Activated naive CD4-positive, alpha-beta T cell treated with anti-CD3 and anti-CD28 coated beads, Interleukin-2, amount 50 U/mL, for 72 hours (primary cell): ENCODE measurements around the gene ABI1. TPM values are rescaled to one million over a fixed set of nuclear protein-coding genes. Genes with fewer than 3 reads are reported as not detected.

Source experiments
- ATAC-seq, 2 donors: fragments of 150-1000 bp; cut with Tn5 transposase; 2 replicates each; pipeline ENCODE4 v1.10.0; 2021; ENCODE audit warnings: mild to moderate bottlenecking in 2 of 2, moderate library complexity in 2 of 2
- DNase-seq, 2 donors: peaks; one replicate each; pipeline ENCODE4 v3.0.0; 2021 to 2022; ENCODE audit warnings: low spot score in 2 of 2
- H3K27ac Mint-ChIP-seq, 2 donors: one replicate each; pipeline ENCODE4 v1.8.0; 2022; ENCODE audit warnings: mild to moderate bottlenecking in 2 of 2, mixed read lengths in 2 of 2
- H3K36me3 Mint-ChIP-seq, 2 donors: one replicate each; pipeline ENCODE4 v1.8.0; 2022; ENCODE audit warnings: mixed read lengths in 2 of 2
- H3K9me3 Mint-ChIP-seq, 2 donors: one replicate each; pipeline ENCODE4 v1.8.0; 2022; ENCODE audit warnings: mixed read lengths in 2 of 2
- total RNA-seq, 2 donors: library from RNA; stranded (reverse); gene quantifications; one replicate each; pipeline ENCODE4 v1.2.3, GENCODE V29; 2022

The ABI1 gene
- total RNA-seq, 2 donors from 2014 or later = 38.3 to 51.4 TPM

DNA sequence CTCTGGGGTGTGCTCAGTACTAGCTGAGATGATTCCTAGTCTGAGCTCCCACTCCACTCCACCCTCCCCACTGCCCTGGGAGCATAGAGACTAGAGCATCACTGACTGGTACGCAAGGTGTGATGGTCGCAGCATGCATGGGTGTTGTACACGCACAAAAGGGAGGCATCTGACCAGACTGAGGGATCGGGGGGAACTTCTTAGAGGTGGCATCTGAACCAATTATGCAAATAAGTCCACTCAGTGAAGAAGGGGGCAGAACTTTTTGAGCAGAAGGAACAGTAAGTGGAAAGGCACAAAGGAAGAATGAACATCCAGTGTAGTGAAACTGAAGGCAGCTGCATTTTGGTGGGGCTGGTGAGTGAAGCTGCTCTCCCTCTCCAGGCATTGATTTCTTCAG lies 137.7 kb downstream of the ABI1 start:
- DNase-seq = no peak
- H3K36me3 Mint-ChIP-seq = peaks cover 16 to 18% of the 10 kb centered on the region in 2 donors
- ATAC-seq = no peak

DNA sequence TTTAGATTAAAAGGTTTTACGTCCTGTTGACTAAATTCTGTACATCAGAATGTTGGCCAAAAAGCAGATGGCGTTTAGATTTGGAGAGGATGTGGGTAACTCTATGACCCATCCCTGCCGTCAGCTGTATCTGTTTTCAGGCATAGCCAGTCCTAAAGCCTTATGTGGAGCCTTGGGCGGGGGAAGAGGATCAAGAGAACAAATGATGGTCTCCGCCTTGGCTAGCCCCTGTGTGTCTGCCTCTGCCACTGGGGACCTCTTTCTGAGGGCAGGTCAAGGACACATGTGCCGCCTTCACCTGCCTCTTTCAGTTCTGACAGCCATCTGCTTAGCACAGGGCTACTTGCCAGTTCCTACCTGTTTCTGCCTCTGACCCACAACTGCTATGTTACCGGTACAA lies 139.2 kb downstream of the ABI1 start:
- H3K9me3 Mint-ChIP-seq = no peaks in the 10 kb centered on the region
- no peak for DNase-seq
- peaks cover 10 to 12% of the 10 kb centered on the region in 2 donors for H3K36me3 Mint-ChIP-seq
- H3K27ac Mint-ChIP-seq = peak overlapping the region; percentile 50 to 60
- peak; percentile 77 to 95 for ATAC-seq

More for the DNA sequence above, 137.7 kb downstream of the ABI1 start:
- Mint-ChIP-seq H3K27ac (no peak overlapping the region), H3K9me3 (no peaks in the 10 kb centered on the region)

DNA sequence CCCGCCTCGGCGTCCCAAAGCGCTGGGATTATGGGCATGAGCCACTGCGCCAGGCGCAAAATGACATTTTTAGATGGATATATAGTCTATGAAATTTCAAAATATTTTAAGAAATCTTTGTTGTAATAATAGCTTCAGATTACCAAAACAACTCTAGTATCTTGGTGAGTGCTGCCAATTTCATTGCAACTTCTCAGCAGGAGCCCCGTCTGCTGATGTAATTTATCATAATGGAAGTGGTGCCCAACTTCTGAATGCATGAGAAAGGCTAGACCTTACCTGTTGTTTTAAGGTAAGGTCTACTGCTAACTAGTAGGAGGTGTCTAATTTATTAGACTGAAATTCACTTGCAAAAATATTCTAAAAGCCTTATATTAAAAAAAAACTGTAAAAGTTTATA lies 143.3 kb downstream of the ABI1 start:
- peaks cover 5 to 6% of the 10 kb centered on the region in 2 donors for H3K36me3 Mint-ChIP-seq
- no peaks in the 10 kb centered on the region for H3K9me3 Mint-ChIP-seq
- no peak overlapping the region for H3K27ac Mint-ChIP-seq
- DNase-seq (no peak), ATAC-seq (no peak)

DNA sequence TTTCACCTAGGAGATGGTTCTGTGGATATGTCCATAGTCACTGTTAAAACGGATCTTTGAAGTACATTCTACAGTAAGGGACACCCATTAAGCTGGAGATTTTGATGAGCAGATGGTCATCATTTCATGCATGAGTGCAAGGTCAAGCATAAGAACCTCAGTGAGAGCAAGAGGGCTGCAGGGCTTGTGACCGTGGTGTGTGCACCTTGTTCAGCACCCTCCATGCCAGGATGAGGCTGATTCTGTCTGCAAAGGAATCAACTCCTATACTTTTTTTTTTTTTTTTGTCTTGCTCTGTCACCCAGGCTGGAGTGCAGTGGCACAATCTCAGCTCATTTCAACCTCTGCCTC lies 145.6 kb downstream of the ABI1 start:
- no peak for ATAC-seq
- no peaks in the 10 kb centered on the region for H3K9me3 Mint-ChIP-seq
- DNase-seq = no peak
- H3K27ac Mint-ChIP-seq = peak overlapping the region in 1 of 2 donors; percentile 61
- peaks cover 5 to 6% of the 10 kb centered on the region in 2 donors for H3K36me3 Mint-ChIP-seq

DNA sequence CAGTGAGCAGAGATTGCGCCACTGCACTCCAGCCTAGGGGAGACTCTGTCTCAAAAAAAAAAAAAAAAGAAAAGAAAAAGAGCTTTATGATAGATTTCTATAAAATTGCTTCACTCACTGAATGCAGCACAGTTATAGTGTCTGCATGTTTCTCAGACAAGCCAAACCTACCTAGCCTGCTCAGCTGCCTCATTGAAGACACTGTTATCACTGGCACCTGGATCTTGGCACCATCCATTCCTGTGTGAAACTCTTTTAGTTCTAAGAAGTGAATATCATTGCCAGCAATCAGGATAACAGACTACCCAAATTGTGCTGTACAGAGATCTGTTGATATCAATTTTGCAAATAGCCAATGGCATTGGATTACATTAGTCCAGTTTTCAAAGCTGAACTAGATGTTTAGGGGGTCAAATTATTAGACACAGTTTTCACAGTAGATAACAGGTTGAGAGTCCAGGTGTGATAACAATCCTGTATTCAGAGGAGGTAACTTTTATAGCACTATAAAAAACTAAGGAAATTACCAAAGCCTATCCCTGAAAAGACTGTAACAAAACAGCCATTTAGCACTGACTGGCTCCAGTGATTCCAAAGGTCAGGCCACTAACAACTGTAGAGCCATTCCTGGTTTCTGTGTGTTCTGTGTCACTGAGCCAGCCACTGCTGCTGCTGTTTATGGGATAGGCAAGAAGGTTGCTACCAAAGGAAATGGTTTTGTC lies 146.2 kb downstream of the ABI1 start:
- peak overlapping the region in 1 of 2 donors; percentile 10 for H3K27ac Mint-ChIP-seq

DNA sequence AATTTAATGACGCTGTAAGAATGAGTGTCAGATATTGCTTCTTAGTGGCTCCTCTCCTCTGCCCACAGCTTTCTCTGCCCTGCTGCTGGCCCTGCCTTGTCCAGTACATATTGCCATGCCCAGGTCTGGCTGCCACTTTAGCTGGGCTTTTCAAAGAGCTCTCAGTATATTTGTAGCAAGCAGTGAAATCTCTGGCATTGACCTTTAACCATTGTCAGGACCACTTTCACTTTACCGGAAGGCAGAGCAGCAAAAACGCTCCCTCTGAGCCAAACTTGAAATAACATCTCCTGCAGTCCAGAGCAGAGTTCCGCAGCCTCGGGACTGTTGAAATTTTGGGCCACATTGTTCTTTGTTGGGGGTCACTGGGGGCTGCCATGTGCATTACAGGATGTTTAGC lies 149.4 kb downstream of the ABI1 start:
- no peak overlapping the region for H3K27ac Mint-ChIP-seq
- DNase-seq (no peak), ATAC-seq (no peak)
- H3K9me3 Mint-ChIP-seq = no peaks in the 10 kb centered on the region
- peaks cover 20 to 24% of the 10 kb centered on the region in 2 donors for H3K36me3 Mint-ChIP-seq

More for the DNA sequence above, 146.2 kb downstream of the ABI1 start:
- Mint-ChIP-seq H3K9me3 (no peaks in the 10 kb centered on the region), H3K36me3 (peaks cover 5 to 6% of the 10 kb centered on the region in 2 donors)
- ATAC-seq (no peak), DNase-seq (no peak)

DNA sequence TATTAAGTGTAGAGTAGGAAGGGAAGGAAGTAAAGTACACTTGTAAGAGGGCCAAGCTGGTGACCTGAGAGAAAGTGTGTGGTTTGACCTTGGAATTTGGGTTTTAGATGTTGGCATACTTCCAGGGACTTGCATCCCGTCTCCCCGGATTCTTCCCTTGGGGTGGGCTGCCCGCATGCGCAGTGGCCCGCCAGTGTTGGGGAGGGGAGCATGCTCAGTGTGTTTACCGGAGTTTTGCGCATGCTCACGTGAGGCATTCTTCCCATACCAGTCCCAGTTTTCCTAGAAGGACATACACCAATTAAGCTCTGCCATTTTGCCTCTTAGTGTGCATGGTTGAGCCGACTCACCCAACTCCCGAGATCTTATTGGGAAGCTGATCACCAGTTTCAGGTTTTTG lies 153.8 kb downstream of the ABI1 start:
- Mint-ChIP-seq H3K36me3 (peaks cover 21 to 37% of the 10 kb centered on the region in 2 donors), H3K9me3 (no peaks in the 10 kb centered on the region), H3K27ac (peak overlapping the region in 1 of 2 donors; percentile 59)
- ATAC-seq (no peak), DNase-seq (no peak)

DNA sequence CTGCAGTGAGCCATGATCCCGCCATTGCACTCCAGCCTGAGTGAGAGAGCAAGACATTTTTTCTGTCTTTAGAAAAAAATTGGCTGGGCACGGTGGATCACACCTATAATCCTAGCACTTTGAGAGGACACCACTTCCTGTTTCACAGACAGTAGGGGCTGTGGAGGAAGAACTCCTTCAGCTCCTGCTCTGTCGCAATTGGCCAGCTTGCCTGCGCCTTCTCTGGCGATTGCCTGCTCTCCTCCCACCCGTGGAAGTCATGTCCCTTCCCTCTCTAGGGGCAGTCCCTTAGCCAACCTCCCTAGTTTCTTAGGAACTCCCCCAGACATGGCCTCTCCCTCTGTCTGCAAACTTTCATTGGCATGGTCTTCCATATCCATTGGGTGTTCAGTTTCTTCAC lies 154.6 kb downstream of the ABI1 start:
- no peak for DNase-seq
- H3K27ac Mint-ChIP-seq = peak overlapping the region; percentile 50 to 84
- H3K36me3 Mint-ChIP-seq = peaks cover 22 to 45% of the 10 kb centered on the region in 2 donors
- ATAC-seq = no peak
- no peaks in the 10 kb centered on the region for H3K9me3 Mint-ChIP-seq

DNA sequence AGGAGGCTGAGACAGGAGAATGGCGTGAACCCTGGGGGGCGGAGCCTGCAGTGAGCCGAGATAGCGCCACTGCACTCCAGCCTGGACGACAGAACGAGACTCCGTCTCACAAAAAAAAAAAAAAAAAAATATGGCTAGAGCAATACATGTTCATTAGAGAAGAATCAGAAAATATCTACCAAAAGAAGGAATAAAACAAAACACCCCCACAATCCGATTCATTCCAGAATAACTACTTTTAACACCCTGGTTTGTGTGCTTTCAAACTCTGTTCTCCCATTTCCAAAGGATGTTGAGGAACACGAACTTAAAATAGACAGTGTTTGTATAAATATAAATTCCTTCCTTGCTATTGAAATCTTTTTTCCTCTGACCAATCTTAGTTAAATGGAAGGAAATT lies 156.8 kb downstream of the ABI1 start:
- ATAC-seq (no peak), DNase-seq (no peak)
- no peak overlapping the region for H3K27ac Mint-ChIP-seq
- no peaks in the 10 kb centered on the region for H3K9me3 Mint-ChIP-seq
- peaks cover 31 to 52% of the 10 kb centered on the region in 2 donors for H3K36me3 Mint-ChIP-seq

DNA sequence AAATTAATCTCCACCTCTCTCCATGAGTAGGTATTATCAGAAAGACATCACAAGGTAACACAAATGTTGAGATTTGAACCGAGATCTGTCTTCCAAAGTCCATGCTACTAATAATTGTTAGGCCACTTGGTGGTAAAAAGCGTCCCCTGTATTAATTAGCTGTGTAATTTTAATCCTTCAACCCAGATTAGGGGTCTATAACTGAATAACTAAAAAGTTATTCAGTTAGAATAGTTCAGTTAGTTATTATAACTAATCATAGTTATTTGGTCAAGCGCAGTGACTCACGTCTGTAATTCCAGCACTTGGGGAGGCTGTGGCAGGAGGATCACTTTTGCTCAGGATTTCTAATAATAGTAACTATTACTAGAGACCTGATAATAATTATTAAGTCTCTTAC lies 157.7 kb downstream of the ABI1 start:
- ATAC-seq = no peak
- Mint-ChIP-seq H3K27ac (no peak overlapping the region), H3K36me3 (peaks cover 32 to 53% of the 10 kb centered on the region in 2 donors), H3K9me3 (no peaks in the 10 kb centered on the region)
- DNase-seq = no peak

DNA sequence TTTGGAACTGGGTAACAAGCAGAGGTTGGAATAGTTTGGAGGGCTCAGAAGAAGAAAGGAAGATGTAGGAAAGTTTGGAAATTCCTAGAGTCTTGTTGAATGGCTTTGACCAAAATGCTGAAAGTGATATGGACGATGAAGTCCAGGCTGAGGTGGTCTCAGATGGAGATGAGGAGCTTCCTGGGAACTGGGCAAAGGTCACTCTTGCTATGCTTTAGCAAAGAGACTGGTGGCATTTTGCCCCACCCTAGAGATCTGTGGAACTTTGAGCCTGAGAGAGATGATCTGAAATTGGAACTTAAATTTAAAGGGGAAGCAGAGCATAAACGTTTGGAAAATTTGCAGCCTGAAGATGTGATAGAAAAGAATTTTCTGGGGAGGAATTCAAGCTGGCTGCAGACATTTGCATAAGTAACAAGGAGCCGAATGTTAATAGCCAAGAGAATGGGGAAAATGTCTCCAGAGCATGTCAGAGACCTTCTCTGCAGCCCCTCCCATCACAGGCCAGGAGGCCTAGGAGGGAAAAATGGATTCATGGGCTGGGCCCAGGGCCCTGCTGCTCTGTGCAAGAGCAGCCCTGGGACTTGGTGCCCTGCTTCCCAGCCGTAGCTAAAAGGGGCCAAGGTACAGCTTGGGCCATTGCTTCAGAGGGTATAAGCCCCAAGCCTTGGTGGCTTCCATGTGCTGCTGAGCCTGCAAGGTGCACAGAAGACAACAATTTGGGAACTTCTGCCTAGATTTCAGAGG lies 159.7 kb downstream of the ABI1 start:
- ATAC-seq = no peak
- Mint-ChIP-seq H3K9me3 (no peaks in the 10 kb centered on the region), H3K27ac (peak overlapping the region in 1 of 2 donors; percentile 85)

DNA sequence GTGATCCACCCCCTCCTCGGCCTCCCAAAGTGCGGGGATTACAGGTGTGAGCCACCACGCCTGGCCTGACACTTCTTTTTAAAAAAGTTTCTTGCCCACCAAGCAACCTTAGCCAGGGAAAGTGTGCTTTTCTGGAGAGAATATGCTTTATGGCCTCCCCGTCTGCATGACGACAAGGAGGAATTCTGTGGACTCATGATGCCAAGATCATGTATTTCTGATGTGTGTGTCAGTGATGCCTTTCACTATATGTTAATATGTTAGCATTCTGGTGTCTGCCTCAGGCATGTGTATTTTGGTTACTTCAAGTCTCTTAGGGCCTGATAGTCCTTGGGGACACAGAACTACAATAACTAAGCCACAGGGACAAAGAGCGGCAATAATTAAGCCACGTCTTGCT lies 161.1 kb downstream of the ABI1 start:
- Mint-ChIP-seq H3K36me3 (peaks cover 25 to 40% of the 10 kb centered on the region in 2 donors), H3K27ac (no peak overlapping the region), H3K9me3 (no peaks in the 10 kb centered on the region)

More for the DNA sequence above, 159.7 kb downstream of the ABI1 start:
- peaks cover 28 to 44% of the 10 kb centered on the region in 2 donors for H3K36me3 Mint-ChIP-seq
- DNase-seq = no peak

DNA sequence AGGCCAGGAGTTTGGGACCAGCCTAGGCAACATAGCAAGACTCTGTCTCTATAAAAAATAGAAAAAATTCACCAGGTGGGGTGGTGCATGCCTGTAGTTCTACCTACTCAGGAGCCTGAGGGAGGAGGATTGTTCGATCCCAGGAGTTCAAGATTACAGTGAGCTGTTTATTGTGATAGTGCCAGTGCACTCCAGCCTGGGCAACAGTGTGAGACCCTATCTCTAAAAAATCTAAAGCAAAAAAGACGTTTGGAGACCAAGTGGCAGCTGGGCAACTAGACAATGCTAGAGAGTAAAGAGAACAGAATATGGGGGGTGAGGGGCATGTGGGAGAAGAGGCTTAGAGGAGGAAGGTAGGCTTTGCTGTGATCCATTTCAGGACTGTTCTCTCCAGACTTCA lies 161.8 kb downstream of the ABI1 start:
- DNase-seq (no peak), ATAC-seq (no peak)
- Mint-ChIP-seq H3K27ac (peak overlapping the region; percentile 96 to 98), H3K36me3 (peaks cover 25 to 40% of the 10 kb centered on the region in 2 donors), H3K9me3 (no peaks in the 10 kb centered on the region)

More for the DNA sequence above, 161.1 kb downstream of the ABI1 start:
- DNase-seq = no peak
- no peak for ATAC-seq

DNA sequence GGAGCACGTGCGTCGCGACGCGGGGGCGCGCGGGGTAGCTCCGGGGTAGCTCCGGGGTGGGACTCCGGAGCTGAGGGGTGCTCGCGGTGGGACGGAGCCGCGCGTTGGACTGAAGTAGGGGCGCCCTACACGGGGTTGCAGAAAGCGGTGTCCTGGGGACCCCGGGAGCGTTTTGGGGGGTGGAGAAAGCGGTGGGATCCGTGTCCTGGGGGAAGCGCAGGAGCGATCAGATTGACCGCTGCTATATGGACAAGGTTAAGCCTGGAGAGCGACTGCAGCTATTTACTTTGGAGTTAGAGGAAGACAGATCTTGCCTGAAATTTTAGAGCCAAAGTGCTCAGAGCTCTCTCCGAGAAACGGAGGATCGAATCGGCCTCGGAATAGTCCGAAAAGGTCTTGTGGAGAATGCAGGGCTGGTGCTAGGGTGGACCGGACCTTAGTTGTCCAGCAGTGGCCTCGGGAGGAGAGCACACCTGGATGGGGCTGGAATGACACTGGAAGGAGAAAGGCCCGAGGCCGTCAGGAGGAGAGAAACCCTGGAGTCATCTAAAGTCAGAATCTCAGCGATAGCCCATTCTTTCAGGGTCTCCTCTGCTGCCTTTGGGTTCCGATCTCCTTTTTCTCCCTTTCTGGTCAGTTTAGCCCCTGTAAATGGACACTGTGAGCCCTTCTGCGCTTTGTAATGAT lies 162.7 kb downstream of the ABI1 start:
- peaks cover 25 to 40% of the 10 kb centered on the region in 2 donors for H3K36me3 Mint-ChIP-seq
- DNase-seq = no peak
- no peak for ATAC-seq
- peak overlapping the region; percentile 96 to 98 for H3K27ac Mint-ChIP-seq
- H3K9me3 Mint-ChIP-seq = no peaks in the 10 kb centered on the region

DNA sequence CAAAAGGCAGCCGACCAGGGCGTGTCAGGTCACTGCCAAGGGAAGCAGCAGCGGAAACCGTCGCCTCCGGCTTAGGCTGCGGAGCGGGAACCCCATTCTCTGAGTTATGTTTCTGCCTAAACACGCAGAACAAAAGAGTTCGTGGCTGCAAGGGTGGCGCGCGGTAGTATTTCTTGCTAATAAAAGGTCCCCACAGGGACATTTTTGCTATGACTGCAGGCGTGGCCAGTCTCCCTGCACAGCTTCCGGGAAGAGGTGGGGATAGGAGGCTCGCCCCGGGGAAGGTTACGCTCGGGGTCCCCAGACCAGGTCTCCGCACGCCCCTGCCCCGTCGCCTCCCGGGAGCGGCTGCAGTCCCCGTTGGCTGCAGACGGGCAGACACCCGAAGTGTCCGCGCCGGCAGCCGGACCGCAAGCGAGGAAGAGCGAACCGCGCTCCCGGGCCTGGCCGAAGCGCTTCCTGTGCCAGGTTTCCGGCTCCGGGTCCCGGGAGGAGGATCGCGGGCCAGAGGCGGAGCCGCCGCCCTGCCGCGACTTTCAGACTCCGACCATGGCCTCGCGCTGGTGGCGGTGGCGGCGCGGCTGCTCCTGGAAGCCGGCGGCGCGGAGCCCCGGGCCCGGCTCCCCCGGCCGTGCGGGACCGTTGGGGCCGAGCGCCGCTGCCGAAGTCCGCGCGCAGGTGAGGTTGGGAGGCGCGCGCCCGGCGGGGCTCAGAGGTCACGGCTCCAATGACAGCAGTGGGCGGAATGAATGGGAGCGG lies 163.4 kb downstream of the ABI1 start, which contains the start of gene PDSS1:
TSS of gene PDSS1 (plus strand) at position 539 of the 759 bp plus-strand sequence. CDS start at position 550, 11 bp downstream.
- H3K27ac Mint-ChIP-seq = peak within 1 kb of the TSS; percentile 96 to 98
- peaks cover 25 to 37% of the 10 kb centered on the region in 2 donors for H3K36me3 Mint-ChIP-seq
- no peaks in the 10 kb centered on the region for H3K9me3 Mint-ChIP-seq
- peak; percentile 68 to 82 for DNase-seq
- peak; percentile 86 to 90 for ATAC-seq

DNA sequence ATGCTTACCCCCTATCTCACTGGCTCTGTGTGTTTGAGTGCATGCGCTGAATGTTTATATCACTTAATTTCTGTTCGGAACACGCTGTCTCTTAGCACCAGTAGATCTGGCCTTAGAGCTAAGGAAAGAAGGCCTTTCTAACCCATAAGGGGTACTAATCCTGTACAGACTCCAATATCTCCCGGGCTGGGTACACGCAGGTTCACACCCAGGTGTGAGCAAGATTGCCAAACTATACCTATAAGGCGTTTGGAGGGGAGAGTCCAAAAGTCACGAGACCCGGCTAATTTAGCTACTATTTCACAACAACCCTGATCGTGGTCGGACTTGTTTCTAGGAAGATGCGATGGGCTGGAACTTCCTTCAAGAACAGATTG lies 164.0 kb downstream of the ABI1 start:
- Mint-ChIP-seq H3K36me3 (peaks cover 25 to 31% of the 10 kb centered on the region in 2 donors), H3K27ac (peak overlapping the region; percentile 95 to 96), H3K9me3 (no peaks in the 10 kb centered on the region)
- DNase-seq (no peak), ATAC-seq (peak; percentile 2 to 22)
